Activated CD4-positive, alpha-beta T cell treated with anti-CD3 and anti-CD28 coated beads, Interleukin-2, amount 10 ng/mL, durations not matched to agents 7 days and 5 days (primary cell): ENCODE measurements around the gene SUGP2. TPM values are rescaled to one million over a fixed set of nuclear protein-coding genes. Genes with fewer than 3 reads are reported as not detected.

Experiments
- CTCF ChIA-PET: fragments of 350-600 bp; sonication (Branson Sonifier 250); formaldehyde crosslinking; loops from one replicate; lab custom pipeline; 2021; ENCODE audit warnings: antibody characterized with exemption; lab: Charles Lee
- POLR2A ChIA-PET: fragments of 350-600 bp; sonication (Branson Sonifier 250); formaldehyde crosslinking; loops from one replicate; lab custom pipeline; 2021; ENCODE audit warnings: antibody characterized with exemption; lab: Charles Lee
- DNase-seq: peaks from one replicate; pipeline ENCODE4 v3.0.0-alpha.2; 2020
- H3K27ac Mint-ChIP-seq: one replicate; pipeline ENCODE4 v1.8.0; 2021; ENCODE audit warnings: mild to moderate bottlenecking, moderate library complexity, mixed read lengths
- H3K27me3 Mint-ChIP-seq: one replicate; pipeline ENCODE4 v1.8.0; 2021; ENCODE audit warnings: mixed read lengths
- H3K36me3 Mint-ChIP-seq: one replicate; pipeline ENCODE4 v1.8.0; 2021; ENCODE audit warnings: low read depth, mixed read lengths
- H3K4me1 Mint-ChIP-seq: one replicate; pipeline ENCODE4 v1.8.0; 2021; ENCODE audit warnings: mixed read lengths
- H3K4me3 Mint-ChIP-seq: one replicate; pipeline ENCODE4 v1.8.0; 2021; ENCODE audit warnings: mild to moderate bottlenecking, moderate library complexity, mixed read lengths
- H3K9me3 Mint-ChIP-seq: one replicate; pipeline ENCODE4 v1.8.0; 2021; ENCODE audit warnings: mixed read lengths
- total RNA-seq, 2 experiments: library from RNA; stranded (reverse); gene quantifications; one replicate each; pipeline ENCODE4 v1.2.3, GENCODE V29; 2021

SUGP2 gene
- total RNA-seq, 2 experiments from 2014 or later = 128 to 144 TPM

DNA sequence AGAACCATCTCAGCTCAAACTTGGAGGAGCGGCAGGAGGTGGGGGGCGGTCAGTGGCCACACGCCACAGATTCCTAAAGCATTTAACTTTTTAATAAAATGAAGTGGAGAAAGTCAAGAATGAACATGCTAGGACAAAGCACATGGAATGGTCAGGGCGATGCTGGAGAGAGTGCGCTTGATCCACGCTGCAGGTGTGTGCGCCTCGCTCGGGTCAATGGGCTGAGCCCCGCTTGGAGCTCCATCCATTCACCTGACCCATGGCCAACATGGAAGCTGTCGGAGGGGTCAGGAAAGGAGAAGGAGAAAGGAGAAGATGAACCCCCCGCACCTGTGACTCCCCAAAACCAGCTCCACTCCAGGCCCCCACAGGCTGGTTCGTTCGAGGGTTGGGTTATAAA lies 41.8 kb downstream of the SUGP2 start:
- peaks cover 19% of the 10 kb centered on the region for H3K36me3 Mint-ChIP-seq
- POLR2A ChIA-PET = interaction anchor here (0.9 kb wide), 1 partner anchor 72 kb away, joined by 5 read pairs; the partner anchor contains the start of genes COPE and DDX49
- no peaks in the 10 kb centered on the region for H3K4me1 Mint-ChIP-seq
- H3K9me3 Mint-ChIP-seq = no peaks in the 10 kb centered on the region
- H3K4me3 Mint-ChIP-seq = no peak overlapping the region
- CTCF ChIA-PET = interaction anchor here (0.7 kb wide), 1 partner anchor 54 kb away, joined by 3 read pairs; no protein-coding TSS in a partner anchor
- H3K27ac Mint-ChIP-seq = no peak overlapping the region
- no peak for DNase-seq
- H3K27me3 Mint-ChIP-seq = peaks cover 5% of the 10 kb centered on the region

- Mint-ChIP-seq H3K27me3 (peaks cover 8% of the 10 kb centered on the region), H3K36me3 (peaks cover 19% of the 10 kb centered on the region), H3K4me3 (no peak overlapping the region), H3K27ac (no peak overlapping the region), H3K4me1 (no peaks in the 10 kb centered on the region), H3K9me3 (no peaks in the 10 kb centered on the region)
- ChIA-PET POLR2A (interaction anchor here (0.9 kb wide), 1 partner anchor 72 kb away, joined by 5 read pairs; the partner anchor contains the start of genes COPE and DDX49), CTCF (no interaction called here)
- DNase-seq = no peak
Measured at GRCh38 chr19:18991006-18991405, 42.3 kb downstream of the SUGP2 start.

DNA sequence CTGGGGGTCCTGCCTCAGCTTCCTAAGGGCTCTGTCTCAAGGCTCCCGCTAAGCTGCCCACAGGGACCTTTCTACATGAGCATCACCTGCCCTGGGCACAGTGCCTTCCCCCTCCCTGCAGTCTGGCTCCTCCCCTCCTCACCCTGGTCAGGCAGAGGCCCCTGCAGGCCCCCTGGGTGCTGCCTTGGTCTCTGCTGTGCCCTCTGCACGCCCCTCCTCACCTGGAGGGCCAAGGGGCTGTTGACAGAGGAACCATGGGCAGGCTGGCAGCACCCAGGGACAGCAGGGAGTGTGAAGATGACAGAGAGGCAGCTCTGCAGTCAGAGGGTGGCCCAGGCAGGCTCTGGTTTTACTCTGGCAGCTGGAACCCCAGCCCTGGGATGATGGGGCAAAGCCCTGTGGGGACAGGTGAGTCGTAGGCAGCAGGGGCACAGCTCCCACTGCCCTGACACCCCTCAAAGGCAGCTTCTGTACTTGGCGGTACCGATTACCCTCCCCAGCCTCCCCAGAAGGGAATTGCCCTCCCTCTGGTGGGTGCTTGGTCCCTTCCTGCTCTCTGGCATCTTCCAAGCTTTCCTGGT lies 43.1 kb downstream of the SUGP2 start:
- H3K27ac Mint-ChIP-seq = no peak overlapping the region
- no peak for DNase-seq
- H3K4me1 Mint-ChIP-seq = no peaks in the 10 kb centered on the region
- ChIA-PET POLR2A (no interaction called here), CTCF (no interaction called here)
- no peaks in the 10 kb centered on the region for H3K9me3 Mint-ChIP-seq
- H3K27me3 Mint-ChIP-seq = peaks cover 14% of the 10 kb centered on the region
- peaks cover 19% of the 10 kb centered on the region for H3K36me3 Mint-ChIP-seq
- no peak overlapping the region for H3K4me3 Mint-ChIP-seq

- Mint-ChIP-seq H3K9me3 (no peaks in the 10 kb centered on the region), H3K27ac (no peak overlapping the region), H3K4me3 (no peak overlapping the region), H3K36me3 (peaks cover 17% of the 10 kb centered on the region), H3K4me1 (no peaks in the 10 kb centered on the region), H3K27me3 (peaks cover 22% of the 10 kb centered on the region)
- no peak for DNase-seq
- ChIA-PET CTCF (interaction anchor here (0.7 kb wide), 1 partner anchor 1866 kb away, joined by 3 read pairs; no protein-coding TSS in a partner anchor), POLR2A (no interaction called here)
Measured at GRCh38 chr19:18989316-18989715, 44.0 kb downstream of the SUGP2 start.

GRCh38 chr19:18987456-18987855 lies 45.9 kb downstream of the SUGP2 start:
- CTCF ChIA-PET = interaction anchor here (0.5 to 1.5 kb wide), 5 partner anchors 8 to 1994 kb away, joined by 3 to 4 read pairs (median 3); no protein-coding TSS in a partner anchor

DNA sequence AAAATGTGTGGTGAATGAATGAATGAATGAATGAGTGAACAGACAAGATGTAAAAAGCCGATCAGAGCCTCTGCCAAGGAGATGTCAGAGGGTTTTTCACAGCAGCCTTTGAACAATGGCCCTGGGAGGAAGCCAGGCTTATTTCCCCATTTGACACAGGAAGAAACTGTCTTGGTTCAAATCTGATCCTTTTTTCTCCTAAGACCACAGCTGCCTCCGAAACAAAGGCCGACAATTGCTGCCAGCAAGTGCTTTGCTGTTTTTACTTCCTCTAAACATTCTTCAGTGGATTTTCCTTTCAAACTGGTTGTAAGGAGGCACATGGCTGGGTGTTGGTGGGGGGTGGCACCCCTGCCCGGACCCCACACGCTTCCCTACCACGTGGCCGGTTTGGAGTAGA lies 48.1 kb downstream of the SUGP2 start:
- Mint-ChIP-seq H3K36me3 (no peaks in the 10 kb centered on the region), H3K4me3 (no peak overlapping the region), H3K27me3 (peaks cover 26% of the 10 kb centered on the region), H3K4me1 (no peaks in the 10 kb centered on the region), H3K27ac (no peak overlapping the region), H3K9me3 (no peaks in the 10 kb centered on the region)
- no peak for DNase-seq
- ChIA-PET POLR2A (no interaction called here), CTCF (interaction anchor here (1.2 kb wide), 1 partner anchor 103 kb away, joined by 3 read pairs; no protein-coding TSS in a partner anchor)

More at GRCh38 chr19:18987456-18987855, 45.9 kb downstream of the SUGP2 start:
- Mint-ChIP-seq H3K27me3 (peaks cover 26% of the 10 kb centered on the region), H3K4me3 (no peak overlapping the region), H3K27ac (no peak overlapping the region), H3K4me1 (no peaks in the 10 kb centered on the region), H3K36me3 (peaks cover under 1% of the 10 kb centered on the region), H3K9me3 (no peaks in the 10 kb centered on the region)
- POLR2A ChIA-PET = no interaction called here
- no peak for DNase-seq

GRCh38 chr19:18984251-18984650 lies 49.1 kb downstream of the SUGP2 start:
- Mint-ChIP-seq H3K9me3 (no peaks in the 10 kb centered on the region), H3K4me1 (no peaks in the 10 kb centered on the region), H3K27ac (no peak overlapping the region), H3K4me3 (no peak overlapping the region), H3K36me3 (no peaks in the 10 kb centered on the region), H3K27me3 (peaks cover 26% of the 10 kb centered on the region)
- POLR2A ChIA-PET = no interaction called here
- CTCF ChIA-PET = interaction anchor here (0.6 kb wide), 1 partner anchor 50 kb away, joined by 3 read pairs; no protein-coding TSS in a partner anchor
- no peak for DNase-seq

DNA sequence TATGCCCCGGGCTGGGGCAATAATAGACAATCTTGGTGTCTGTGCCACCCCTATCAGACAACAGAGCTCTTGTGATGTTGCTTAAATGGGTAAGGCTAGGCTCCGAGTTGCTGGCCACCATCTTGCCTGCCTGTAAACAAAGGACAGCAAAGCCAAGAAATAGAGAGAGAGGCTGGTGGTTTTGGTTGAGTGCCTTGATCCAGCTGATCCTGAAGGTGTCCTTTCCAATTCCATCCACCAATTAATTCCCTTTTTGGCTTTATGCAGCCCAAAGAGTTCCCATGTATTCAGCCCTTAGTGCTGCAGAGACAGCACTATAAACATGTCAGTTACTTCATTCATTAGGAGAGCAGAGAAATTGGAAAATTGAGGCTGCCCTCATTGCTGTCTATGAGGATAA lies 50.6 kb downstream of the SUGP2 start:
- Mint-ChIP-seq H3K27ac (no peak overlapping the region), H3K4me3 (no peak overlapping the region), H3K9me3 (no peaks in the 10 kb centered on the region), H3K36me3 (no peaks in the 10 kb centered on the region), H3K4me1 (no peaks in the 10 kb centered on the region), H3K27me3 (peaks cover 27% of the 10 kb centered on the region)
- no peak for DNase-seq
- POLR2A ChIA-PET = no interaction called here
- CTCF ChIA-PET = no interaction called here

DNA sequence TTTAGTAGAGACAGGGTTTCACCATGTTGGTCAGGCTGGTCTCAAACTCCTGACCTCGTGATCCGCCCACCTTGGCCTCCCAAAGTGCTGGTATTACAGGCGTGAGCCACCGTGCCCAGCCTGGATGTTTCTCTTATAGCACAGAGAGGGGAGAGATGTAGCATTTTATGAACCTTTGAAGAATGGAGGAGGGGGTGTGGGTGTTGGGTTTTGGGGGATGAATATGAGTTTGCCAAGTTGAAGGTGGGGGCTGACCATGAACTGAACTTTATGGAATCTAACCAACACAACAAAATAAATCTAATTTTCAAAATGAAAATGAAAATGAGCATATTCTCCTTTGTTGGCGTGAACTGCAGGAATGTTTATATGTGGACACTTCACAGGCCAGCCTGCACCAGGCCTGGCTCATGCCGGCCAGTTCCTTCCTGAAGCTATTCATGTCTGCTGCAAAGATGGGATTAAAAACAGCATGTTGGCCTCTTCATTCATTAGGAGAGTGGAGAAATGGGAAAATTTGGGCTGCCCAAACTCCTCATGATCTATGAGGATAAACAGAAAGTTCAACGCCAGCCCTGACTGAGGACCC lies 52.8 kb downstream of the SUGP2 start:
- no peaks in the 10 kb centered on the region for H3K36me3 Mint-ChIP-seq
- H3K27me3 Mint-ChIP-seq = peaks cover 17% of the 10 kb centered on the region
- ChIA-PET POLR2A (no interaction called here), CTCF (no interaction called here)
- H3K4me3 Mint-ChIP-seq = no peak overlapping the region
- no peak for DNase-seq
- no peaks in the 10 kb centered on the region for H3K4me1 Mint-ChIP-seq
- H3K27ac Mint-ChIP-seq = no peak overlapping the region
- H3K9me3 Mint-ChIP-seq = no peaks in the 10 kb centered on the region

GRCh38 chr19:18978616-18979015 lies 54.7 kb downstream of the SUGP2 start:
- Mint-ChIP-seq H3K4me3 (no peak overlapping the region), H3K9me3 (no peaks in the 10 kb centered on the region), H3K36me3 (no peaks in the 10 kb centered on the region), H3K4me1 (no peaks in the 10 kb centered on the region), H3K27ac (no peak overlapping the region), H3K27me3 (peaks cover 5% of the 10 kb centered on the region)
- DNase-seq = no peak
- POLR2A ChIA-PET = no interaction called here
- CTCF ChIA-PET = interaction anchor here (1.5 kb wide), 1 partner anchor 31 kb away, joined by 4 read pairs; no protein-coding TSS in a partner anchor

GRCh38 chr19:18975869-18976268 lies 57.4 kb downstream of the SUGP2 start:
- no peaks in the 10 kb centered on the region for H3K4me1 Mint-ChIP-seq
- no peaks in the 10 kb centered on the region for H3K36me3 Mint-ChIP-seq
- no peak overlapping the region for H3K4me3 Mint-ChIP-seq
- DNase-seq = no peak
- no peak overlapping the region for H3K27ac Mint-ChIP-seq
- ChIA-PET POLR2A (no interaction called here), CTCF (no interaction called here)
- no peaks in the 10 kb centered on the region for H3K9me3 Mint-ChIP-seq
- H3K27me3 Mint-ChIP-seq = peaks cover 2% of the 10 kb centered on the region

- CTCF ChIA-PET = interaction anchor here (0.7 kb wide), 1 partner anchor 214 kb away, joined by 3 read pairs; no protein-coding TSS in a partner anchor
- H3K36me3 Mint-ChIP-seq = no peaks in the 10 kb centered on the region
- H3K27me3 Mint-ChIP-seq = peaks cover 2% of the 10 kb centered on the region
- POLR2A ChIA-PET = no interaction called here
- H3K27ac Mint-ChIP-seq = no peak overlapping the region
- no peaks in the 10 kb centered on the region for H3K4me1 Mint-ChIP-seq
- DNase-seq = no peak
- no peaks in the 10 kb centered on the region for H3K9me3 Mint-ChIP-seq
- H3K4me3 Mint-ChIP-seq = no peak overlapping the region
Measured at GRCh38 chr19:18975011-18975410, 58.3 kb downstream of the SUGP2 start.

DNA sequence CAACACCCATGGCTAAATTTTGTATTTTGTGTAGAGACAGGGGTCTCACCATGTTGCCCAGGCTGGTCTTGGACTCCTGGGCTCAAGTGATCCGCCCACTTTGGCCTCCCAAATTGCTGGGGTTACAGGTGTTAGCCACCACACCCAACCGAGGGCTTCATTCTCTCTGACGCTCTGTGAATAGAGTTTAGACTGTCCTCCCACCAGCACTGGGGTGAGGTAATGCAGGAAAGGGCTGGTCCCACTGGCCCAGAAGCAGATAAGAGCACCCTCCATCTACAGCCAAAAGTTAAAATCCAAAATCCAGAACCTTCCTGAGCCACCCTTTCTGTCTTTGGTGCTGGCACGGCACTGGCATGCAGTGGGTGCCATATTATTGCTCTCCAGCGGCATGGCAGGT lies 60.5 kb downstream of the SUGP2 start:
- no peak for DNase-seq
- no peaks in the 10 kb centered on the region for H3K4me1 Mint-ChIP-seq
- CTCF ChIA-PET = interaction anchor here (0.6 kb wide), 2 partner anchors 125 to 330 kb away, joined by 3 to 5 read pairs; no protein-coding TSS in a partner anchor
- POLR2A ChIA-PET = no interaction called here
- H3K27me3 Mint-ChIP-seq = no peaks in the 10 kb centered on the region
- H3K4me3 Mint-ChIP-seq = no peak overlapping the region
- H3K36me3 Mint-ChIP-seq = no peaks in the 10 kb centered on the region
- H3K27ac Mint-ChIP-seq = no peak overlapping the region
- no peaks in the 10 kb centered on the region for H3K9me3 Mint-ChIP-seq
